GM12874 (cell line): ENCODE results near the gene ITPR1.

Experiments used
- TF ChIP-seq, protein P1 (sequence below): IDR thresholded peaks from 2 replicates; pipeline ENCODE4 v1.5.1; 2011; ENCODE audit warnings: low read depth, mild to moderate bottlenecking, control low read depth, low read length, moderate library complexity; ENCODE audit not compliant: insufficient read depth

The ITPR1 gene

DNA sequence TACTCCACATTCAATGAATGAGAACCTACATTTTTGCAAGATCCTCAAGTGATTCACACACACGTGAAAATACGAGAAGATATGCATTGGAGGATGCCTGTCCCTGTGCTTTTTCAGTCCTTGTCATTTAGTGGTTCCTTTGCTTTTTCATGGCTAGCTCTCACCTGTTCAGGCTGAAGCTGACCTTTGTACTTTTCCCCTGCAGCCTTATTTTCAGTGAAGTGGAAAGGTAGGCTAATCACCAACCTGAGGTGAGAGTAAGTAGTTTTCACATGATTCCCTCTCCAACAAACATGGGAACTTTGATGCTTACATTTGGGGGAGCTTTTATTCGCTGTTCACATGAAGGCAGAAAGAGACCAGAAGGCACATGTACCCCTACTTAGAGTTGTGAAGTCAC is 8.3 kb downstream of the ITPR1 start:
- TF ChIP-seq, protein P1, sequence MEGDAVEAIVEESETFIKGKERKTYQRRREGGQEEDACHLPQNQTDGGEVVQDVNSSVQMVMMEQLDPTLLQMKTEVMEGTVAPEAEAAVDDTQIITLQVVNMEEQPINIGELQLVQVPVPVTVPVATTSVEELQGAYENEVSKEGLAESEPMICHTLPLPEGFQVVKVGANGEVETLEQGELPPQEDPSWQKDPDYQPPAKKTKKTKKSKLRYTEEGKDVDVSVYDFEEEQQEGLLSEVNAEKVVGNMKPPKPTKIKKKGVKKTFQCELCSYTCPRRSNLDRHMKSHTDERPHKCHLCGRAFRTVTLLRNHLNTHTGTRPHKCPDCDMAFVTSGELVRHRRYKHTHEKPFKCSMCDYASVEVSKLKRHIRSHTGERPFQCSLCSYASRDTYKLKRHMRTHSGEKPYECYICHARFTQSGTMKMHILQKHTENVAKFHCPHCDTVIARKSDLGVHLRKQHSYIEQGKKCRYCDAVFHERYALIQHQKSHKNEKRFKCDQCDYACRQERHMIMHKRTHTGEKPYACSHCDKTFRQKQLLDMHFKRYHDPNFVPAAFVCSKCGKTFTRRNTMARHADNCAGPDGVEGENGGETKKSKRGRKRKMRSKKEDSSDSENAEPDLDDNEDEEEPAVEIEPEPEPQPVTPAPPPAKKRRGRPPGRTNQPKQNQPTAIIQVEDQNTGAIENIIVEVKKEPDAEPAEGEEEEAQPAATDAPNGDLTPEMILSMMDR, result no peak

DNA sequence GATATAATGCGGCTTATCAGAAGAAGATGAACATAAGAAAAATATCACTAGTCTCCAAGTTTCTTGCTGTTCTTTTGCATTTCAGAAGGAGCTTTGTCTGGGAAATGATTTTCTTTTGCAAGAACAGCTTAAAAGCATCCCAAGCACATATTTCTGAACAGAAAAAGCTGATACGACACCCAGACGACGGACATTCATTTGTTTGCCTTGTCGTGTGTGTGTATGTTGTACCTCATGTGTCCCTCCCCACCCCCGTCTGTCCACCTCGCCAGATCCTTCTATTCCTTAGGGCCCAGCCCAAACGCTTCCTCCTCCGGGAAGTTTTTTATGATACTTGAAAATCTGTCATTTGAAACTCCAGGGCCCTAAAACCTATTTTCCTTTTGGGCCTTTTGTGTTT is 8.8 kb downstream of the ITPR1 start:
- TF ChIP-seq, protein P1, result no peak

DNA sequence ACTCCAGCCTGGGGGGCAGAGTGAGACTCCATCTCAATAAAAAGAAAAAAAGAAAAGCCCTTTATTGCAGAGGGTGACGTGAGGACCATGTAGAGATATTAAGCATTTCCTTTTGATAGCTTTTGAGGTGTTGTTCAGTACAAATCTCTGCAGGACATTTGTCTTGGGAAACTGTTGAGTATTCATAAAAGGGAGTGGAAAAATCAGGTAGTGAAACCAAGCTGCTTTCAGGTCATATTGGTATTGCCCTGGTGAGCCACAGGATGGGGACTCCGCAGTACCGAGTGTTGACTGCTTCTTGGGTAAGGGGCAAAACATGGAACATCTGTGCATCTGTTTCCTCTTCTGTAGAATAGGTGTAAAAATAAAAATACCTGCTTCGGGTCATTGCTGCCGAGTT is 9.9 kb downstream of the ITPR1 start:
- TF ChIP-seq, protein P1, result no peak

DNA sequence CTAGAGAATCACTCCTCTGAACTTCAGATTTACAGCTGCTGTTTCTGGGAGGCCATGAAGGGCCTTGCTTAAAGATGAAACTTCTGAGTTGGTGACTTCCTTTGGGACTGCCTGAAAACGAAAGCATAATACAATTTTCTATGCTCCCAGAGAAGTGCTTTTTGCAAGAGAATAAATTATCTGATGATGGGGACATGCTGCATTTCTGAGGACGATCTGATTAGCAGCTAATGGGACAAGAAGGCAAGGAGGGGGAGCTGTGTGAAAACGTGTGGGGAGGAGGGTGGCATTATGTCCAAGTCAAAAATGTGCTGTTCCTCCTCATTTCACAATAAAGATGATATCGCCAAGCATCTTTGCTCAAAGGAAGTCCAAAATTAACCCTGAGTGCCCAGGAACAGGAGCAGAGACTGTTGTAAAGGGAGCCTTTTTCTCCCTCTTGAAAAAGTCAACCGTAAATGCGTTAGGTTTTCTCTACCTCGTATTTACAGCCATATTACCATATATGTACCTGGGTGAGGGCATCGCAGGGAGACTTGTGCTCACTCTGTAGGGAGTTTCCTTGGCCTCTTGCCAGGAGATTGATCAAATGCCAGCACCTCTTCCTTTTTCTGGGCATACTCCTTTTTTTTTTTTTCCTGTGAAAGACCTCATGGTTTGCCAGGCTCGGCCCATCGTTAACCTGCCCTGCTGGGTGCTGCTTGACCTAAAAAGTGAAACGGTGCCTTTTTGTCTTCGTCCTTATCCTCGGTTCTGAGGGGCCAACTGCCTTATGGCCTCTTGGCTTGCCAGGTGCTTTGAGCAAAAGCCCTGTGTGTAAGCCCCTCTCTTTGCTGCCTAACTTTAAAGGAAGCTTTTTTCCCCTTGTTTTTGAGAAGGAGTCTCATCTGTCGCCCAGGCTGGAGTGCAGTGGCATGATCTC is 11.5 kb downstream of the ITPR1 start:
- TF ChIP-seq, protein P1, result no peak

DNA sequence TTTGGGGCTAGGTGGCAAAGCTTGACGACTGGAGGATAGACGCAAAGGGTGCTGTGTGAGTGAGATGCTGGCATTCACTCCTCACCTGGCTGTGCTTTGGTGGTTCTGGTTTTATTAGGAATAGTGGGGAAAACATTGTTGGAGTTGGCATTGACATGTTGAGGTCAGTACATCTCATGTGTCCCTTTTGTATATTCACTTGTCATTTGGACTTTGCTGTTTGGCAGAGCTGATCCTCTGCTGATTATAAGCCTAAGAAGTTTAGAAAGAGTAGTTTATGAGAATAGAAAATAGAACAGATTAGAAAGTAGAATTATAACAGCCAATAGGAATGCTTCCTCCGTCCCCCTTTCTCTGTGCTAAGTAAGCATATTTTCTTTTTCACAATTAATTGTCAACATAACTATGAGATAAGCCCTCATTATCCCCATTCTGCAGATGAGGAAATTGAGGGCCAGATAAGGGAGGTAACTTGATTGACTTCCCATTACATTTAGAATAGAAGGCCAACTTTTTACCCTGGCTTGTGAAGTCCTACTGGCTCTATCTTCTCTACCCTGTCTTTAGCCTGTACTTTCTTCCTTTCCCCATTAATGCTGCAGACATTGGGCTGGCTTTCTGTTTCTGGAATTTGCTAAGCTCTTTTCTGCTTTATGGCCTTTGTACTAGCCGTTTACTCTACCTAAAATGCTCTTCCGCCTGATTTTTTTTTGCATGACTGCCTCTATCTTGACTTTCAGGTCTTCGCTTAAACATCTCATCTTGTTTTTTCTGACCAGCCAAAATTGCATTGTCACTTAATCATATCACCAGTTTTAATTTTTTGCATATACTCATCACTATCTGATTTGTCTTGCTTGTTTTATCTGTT is 12.8 kb downstream of the ITPR1 start:
- TF ChIP-seq, protein P1, result no peak

DNA sequence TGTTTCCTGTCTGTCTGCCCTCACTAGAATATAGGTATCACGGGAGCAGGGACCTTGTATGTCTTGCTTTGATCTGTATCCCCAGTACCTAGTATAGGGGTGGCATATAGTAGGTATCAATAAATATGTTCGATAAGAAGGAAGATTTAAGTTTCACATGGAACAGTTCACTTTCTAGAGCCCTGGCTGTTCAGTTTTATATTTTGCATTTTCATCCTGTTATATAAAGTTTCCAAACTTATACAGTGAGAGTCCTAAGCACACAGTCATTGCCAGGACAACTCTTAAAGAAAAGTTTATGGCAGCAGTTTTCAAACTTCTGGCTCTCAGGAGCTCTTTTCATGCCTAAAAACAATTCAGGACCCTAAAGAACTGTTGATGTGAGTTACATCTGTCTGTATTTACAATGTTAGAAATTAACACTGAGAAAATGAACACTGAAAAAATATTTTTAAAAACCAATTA is 13.4 kb downstream of the ITPR1 start:
- TF ChIP-seq, protein P1, result no peak

DNA sequence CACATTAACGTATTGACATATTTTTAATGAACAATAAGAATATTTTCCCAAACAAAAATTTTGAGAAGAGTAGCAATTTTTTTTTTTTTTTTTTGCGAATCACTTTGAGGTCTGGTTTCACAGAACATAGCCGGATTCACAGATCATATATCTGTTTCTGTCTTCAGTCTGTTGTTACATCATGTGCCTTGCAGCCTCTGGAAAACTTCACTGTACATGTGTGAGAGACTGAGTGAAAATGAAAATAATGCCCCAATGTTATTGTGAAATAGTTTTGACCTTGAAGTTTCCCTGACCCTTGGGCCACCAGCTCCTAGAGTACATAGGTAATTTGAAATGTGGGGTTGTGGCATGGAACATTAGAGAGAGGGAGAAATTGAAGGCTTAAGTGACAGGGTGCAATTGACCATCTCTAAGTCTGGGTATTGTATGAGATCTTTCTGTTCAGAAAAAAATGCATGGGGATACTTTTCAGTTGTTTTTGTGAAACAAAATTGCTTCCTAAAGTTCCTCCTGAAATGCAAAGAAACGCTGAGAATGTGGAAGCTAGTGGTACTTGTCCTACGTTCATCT is 14.0 kb downstream of the ITPR1 start:
- TF ChIP-seq, protein P1, result no peak
